HCT116 (cell line): ENCODE measurements around the gene JDP2. TPM values are rescaled to one million over a fixed set of nuclear protein-coding genes. Genes with fewer than 3 reads are reported as not detected.

Experiments used
- ATAC-seq: fragments of 200-7000 bp; cut with Tn5 transposase; 2 replicates; pipeline ENCODE4 v1.9.1; 2020; ENCODE audit warnings: mild to moderate bottlenecking, moderate library complexity
- BruUV-seq: library from RNA; stranded (reverse); fragments of 400-500 nt; replicated peaks from 2 replicates; lab custom pipeline; 2021; lab: Mats Ljungman, UMichigan
- CTCF ChIA-PET: fragments of 300-600 bp; sonication (Branson Sonifier 250); formaldehyde crosslinking; loops from one replicate; lab custom pipeline; 2021; ENCODE audit warnings: antibody characterized with exemption; lab: Charles Lee
- POLR2A ChIA-PET: fragments of 300-600, 350-600 bp; sonication (Branson Sonifier 250); formaldehyde crosslinking; loops from one replicate; lab custom pipeline; 2021; ENCODE audit warnings: antibody characterized with exemption; lab: Charles Lee
- RAD21 ChIA-PET, 2 experiments: fragments of 300-600 bp; sonication (Branson Sonifier 250); formaldehyde crosslinking; loops; one replicate each; lab custom pipeline; 2023; ENCODE audit warnings: low total read pairs in 2 of 2; ENCODE audit not compliant: uncharacterized antibody in 2 of 2, unreplicated experiment in 2 of 2, low non-redundant PET in 1 of 2; lab: Charles Lee
- DNase-seq: peaks from one replicate; pipeline ENCODE4 v3.0.0-alpha.2; 2010; ENCODE audit warnings: low read depth, low spot score
- H2AFZ ChIP-seq: fragments of 200-600 bp; shearing (Covaris generic), sonication (generic); 2 replicates; pipeline ENCODE4 v1.6.1; 2017; ENCODE audit warnings: low read depth, mixed run types, mixed read lengths, antibody characterized with exemption, low read length; ENCODE audit not compliant: poor library complexity, severe bottlenecking
- H3K27ac ChIP-seq: 2 replicates; pipeline ENCODE4 v1.5.1; 2012; ENCODE audit warnings: low read depth, low read length
- H3K27me3 ChIP-seq: fragments of 200-600 bp; sonication (generic); 2 replicates; pipeline ENCODE4 v1.6.1; 2016; ENCODE audit warnings: mixed run types, low read length, mixed read lengths; ENCODE audit not compliant: insufficient read depth
- H3K36me3 ChIP-seq, 2 experiments: fragments of 200-500 bp in 1 of 2; fragments of 200-600 bp in 1 of 2; sonication (Bioruptor generic) in 1 of 2; sonication (generic) in 1 of 2; 2 replicates each; pipeline versions ENCODE4 v1.5.1 to v1.6.1; 2014 to 2016; ENCODE audit warnings: low read length in 2 of 2, inconsistent platforms in 1 of 2, mixed read lengths in 1 of 2, mixed run types in 1 of 2; ENCODE audit not compliant: insufficient read depth in 2 of 2, control insufficient read depth in 1 of 2
- H3K4me1 ChIP-seq, 2 experiments: fragments of 200-600 bp in 1 of 2; sonication (generic) in 1 of 2; 2 replicates each; pipeline versions ENCODE4 v1.5.1 to v1.6.1; 2012 to 2017; ENCODE audit warnings: low read length in 2 of 2, inconsistent platforms in 1 of 2, mild to moderate bottlenecking in 1 of 2, mixed read lengths in 1 of 2, mixed run types in 1 of 2, moderate library complexity in 1 of 2; ENCODE audit not compliant: insufficient read depth in 2 of 2, control insufficient read depth in 1 of 2
- H3K4me2 ChIP-seq: fragments of 200-600 bp; sonication (generic); 2 replicates; pipeline ENCODE4 v1.6.1; 2017; ENCODE audit warnings: mixed run types, low read length, mixed read lengths
- H3K4me3 ChIP-seq, 2 experiments: fragments of 200-600 bp in 1 of 2; sonication (generic) in 1 of 2; replicated peaks in 1 of 2; 2 replicates each; pipeline ENCODE4 v1.5.1; 2011 to 2016; ENCODE audit warnings: low read length in 2 of 2, control low read depth in 1 of 2, low read depth in 1 of 2, mild to moderate bottlenecking in 1 of 2, mixed read lengths in 1 of 2, mixed run types in 1 of 2
- H3K79me2 ChIP-seq: fragments of 200-600 bp; sonication (generic); 2 replicates; pipeline ENCODE4 v1.6.1; 2017; ENCODE audit warnings: mild to moderate bottlenecking, mixed run types, low read length, moderate library complexity, mixed read lengths; ENCODE audit not compliant: insufficient read depth
- H3K9ac ChIP-seq: fragments of 200-600 bp; sonication (generic); 2 replicates; pipeline ENCODE4 v1.6.1; 2016; ENCODE audit warnings: low read length, mixed read lengths
- H3K9me2 ChIP-seq: fragments of 200-600 bp; sonication (generic), shearing (Covaris generic); 2 replicates; pipeline ENCODE4 v1.6.1; 2017; ENCODE audit warnings: mixed run types, mild to moderate bottlenecking, moderate library complexity; ENCODE audit not compliant: insufficient read depth
- H3K9me3 ChIP-seq, 2 experiments: fragments of 200-500 bp in 1 of 2; fragments of 200-600 bp in 1 of 2; sonication (Bioruptor generic) in 1 of 2; sonication (generic) in 1 of 2; 2 replicates each; pipeline ENCODE4 v1.6.1; 2014 to 2017; ENCODE audit warnings: low read length in 2 of 2, mixed read lengths in 2 of 2, inconsistent platforms in 1 of 2, low read depth in 1 of 2, mild to moderate bottlenecking in 1 of 2, mixed run types in 1 of 2, moderate library complexity in 1 of 2; ENCODE audit not compliant: control insufficient read depth in 1 of 2, insufficient read depth in 1 of 2
- H4K20me1 ChIP-seq: fragments of 200-600 bp; sonication (generic), shearing (Covaris generic); 2 replicates; pipeline ENCODE4 v1.6.1; 2017; ENCODE audit warnings: mixed run types, mild to moderate bottlenecking, moderate library complexity; ENCODE audit not compliant: insufficient read depth
- CTCF ChIP-seq, 3 experiments: fragments of 200-600 bp in 1 of 3; sonication (generic) in 1 of 3; IDR thresholded peaks in 2 of 3; conservative IDR thresholded peaks in 1 of 3; 2 replicates each; pipeline ENCODE4 v1.5.1; 2012 to 2017; ENCODE audit warnings: low read depth in 2 of 3, low read length in 2 of 3, antibody characterized with exemption in 1 of 3, borderline replicate concordance in 1 of 3, control low read depth in 1 of 3, mild to moderate bottlenecking in 1 of 3, mixed read lengths in 1 of 3, mixed run types in 1 of 3, moderate library complexity in 1 of 3; ENCODE audit not compliant: insufficient read depth in 1 of 3
- EGR1 ChIP-seq: IDR thresholded peaks from 2 replicates; pipeline ENCODE4 v1.6.1; 2012; ENCODE audit warnings: low read depth
- ELF1 ChIP-seq: IDR thresholded peaks from 2 replicates; pipeline ENCODE4 v1.6.1; 2012; ENCODE audit warnings: low read depth, borderline replicate concordance
- EZH2phosphoT487 ChIP-seq: fragments of 200-600 bp; IDR thresholded peaks from 2 replicates; pipeline ENCODE4 v1.6.1; 2018; ENCODE audit warnings: antibody characterized with exemption, borderline replicate concordance
- POLR2AphosphoS5 ChIP-seq: IDR thresholded peaks from 2 replicates; pipeline ENCODE4 v1.6.1; 2011; ENCODE audit warnings: mild to moderate bottlenecking, low read depth, low read length, moderate library complexity
- RAD21 ChIP-seq: IDR thresholded peaks from 2 replicates; pipeline ENCODE4 v1.6.1; 2012; ENCODE audit warnings: low read depth, mild to moderate bottlenecking
- SIN3A ChIP-seq: IDR thresholded peaks from 2 replicates; pipeline ENCODE4 v1.6.1; 2012; ENCODE audit warnings: low read depth
- SRF ChIP-seq: IDR thresholded peaks from 2 replicates; pipeline ENCODE4 v1.6.1; 2012; ENCODE audit warnings: low read depth
- TCF7L2 ChIP-seq: IDR thresholded peaks from 2 replicates; pipeline ENCODE4 v1.7.0; 2011; ENCODE audit warnings: borderline replicate concordance, inconsistent platforms; ENCODE audit not compliant: insufficient read depth, insufficient read length; ENCODE audit errors: extremely low read depth
- YY1 ChIP-seq: IDR thresholded peaks from 2 replicates; pipeline ENCODE4 v1.6.1; 2011; ENCODE audit warnings: low read length, low read depth, moderate library complexity, mild to moderate bottlenecking; ENCODE audit not compliant: insufficient replicate concordance; ENCODE audit errors: extremely low read depth
- ZFX ChIP-seq: fragments of 450-650 bp; IDR thresholded peaks from 2 replicates; pipeline ENCODE4 v1.6.1; 2017
- ZNF274 ChIP-seq: fragments of 200-500 bp; sonication (Bioruptor generic); IDR thresholded peaks from 2 replicates; pipeline ENCODE4 v1.6.1; 2014; ENCODE audit warnings: mild to moderate bottlenecking, low read depth, low read length, inconsistent platforms
- intact Hi-C: fragments of 100-400 bp; cut with micrococcal nuclease; formaldehyde crosslinking; loops from 2 replicates; pipeline ENCODE4 v1.10.0; 2022
- total RNA-seq: library from RNA; stranded (reverse); gene quantifications from one replicate; pipeline ENCODE4 v1.2.1, GENCODE V29; 2021; ENCODE audit not compliant: unreplicated experiment
- TF ChIP-seq, protein P1 (sequence below): IDR thresholded peaks from 2 replicates; pipeline ENCODE4 v1.6.1; 2012; ENCODE audit warnings: low read depth

Gene JDP2
- total RNA-seq, 1 experiment from 2014 or later = 25.4 TPM

DNA sequence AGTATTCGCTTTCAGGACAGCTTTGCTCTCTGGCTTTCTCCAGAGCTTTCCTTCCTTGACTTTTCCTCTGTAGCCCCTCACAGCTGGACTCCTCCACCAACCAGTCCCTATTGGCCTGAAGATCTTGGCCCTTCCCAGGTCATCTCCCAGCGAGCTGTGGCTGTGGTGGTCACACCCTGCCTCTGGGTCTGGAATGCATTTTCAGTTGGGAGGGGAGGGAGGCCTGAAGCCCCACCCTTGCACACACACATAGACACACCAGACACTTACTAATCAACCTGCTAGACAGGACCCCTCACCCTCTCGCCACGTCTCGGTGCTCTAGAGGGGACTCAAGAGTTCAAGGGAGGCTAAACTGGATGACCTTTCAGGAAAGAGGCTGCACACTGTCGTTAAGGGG lies 13.9 kb downstream of the JDP2 start:
- BruUV-seq = no TSS peak
- TF ChIP-seq ZFX = no peak
- TF ChIP-seq POLR2AphosphoS5 = no peak
- TF ChIP-seq SRF = no peak
- no peak for TF ChIP-seq CTCF (IDR thresholded peaks at IDR 0.05 in 2 of 3, conservative IDR thresholded peaks at IDR 0.05 in 1 of 3; ENCODE audit: borderline replicate concordance in 1 of 3, insufficient read depth in 1 of 3, low read depth in 2 of 3, low read length in 2 of 3)
- TF ChIP-seq RAD21 = no peak
- ATAC-seq (no peak), DNase-seq (no peak)
- no peaks in the 10 kb centered on the region for H3K9me2 ChIP-seq
- H3K9me3 ChIP-seq = no peaks in the 10 kb centered on the region
- no peak overlapping the region for H2AFZ ChIP-seq
- intact Hi-C loops = no loop called here
- RAD21 ChIA-PET = no interaction called here
- no peak overlapping the region for H3K4me2 ChIP-seq
- H3K27me3 ChIP-seq = no peaks in the 10 kb centered on the region
- no peaks in the 10 kb centered on the region for H4K20me1 ChIP-seq
- POLR2A ChIA-PET = no interaction called here
- no peak overlapping the region for H3K9ac ChIP-seq
- no peak overlapping the region for H3K4me3 ChIP-seq
- H3K79me2 ChIP-seq = no peaks in the 10 kb centered on the region
- no peaks in the 10 kb centered on the region for H3K36me3 ChIP-seq
- H3K4me1 ChIP-seq = peaks cover 0 to 13% of the 10 kb centered on the region in 2 experiments; a peak in 2 of 4 replicates
- CTCF ChIA-PET = interaction anchor here (1.5 kb wide), 1 partner anchor 47 kb away, joined by 3 read pairs; no protein-coding TSS in a partner anchor
- no peak overlapping the region for H3K27ac ChIP-seq

DNA sequence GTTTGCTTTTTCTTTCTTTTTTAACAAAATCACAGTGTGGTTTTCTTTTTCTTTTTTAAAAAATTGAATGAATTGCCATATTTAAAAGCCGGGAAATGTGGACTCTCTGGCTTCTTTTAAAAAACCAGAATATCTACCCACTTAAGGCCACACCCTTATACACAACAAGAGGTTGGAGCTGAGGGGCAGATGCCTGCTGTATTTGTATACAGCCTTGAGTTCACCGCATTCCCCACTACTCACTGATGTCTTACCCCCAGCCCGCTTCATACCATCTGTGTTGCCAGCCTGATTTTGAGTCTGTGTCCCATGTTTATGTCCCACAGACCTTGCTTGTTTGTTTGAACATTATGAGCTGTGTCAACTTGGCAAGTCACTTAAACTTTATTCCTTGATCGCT lies 14.3 kb downstream of the JDP2 start:
- no peaks in the 10 kb centered on the region for H4K20me1 ChIP-seq
- no peaks in the 10 kb centered on the region for H3K9me3 ChIP-seq
- H3K4me2 ChIP-seq = no peak overlapping the region
- no peaks in the 10 kb centered on the region for H3K36me3 ChIP-seq
- no peak overlapping the region for H3K4me3 ChIP-seq
- intact Hi-C loops = no loop called here
- POLR2A ChIA-PET = no interaction called here
- H2AFZ ChIP-seq = no peak overlapping the region
- no peak for ATAC-seq
- H3K9ac ChIP-seq = no peak overlapping the region
- no peaks in the 10 kb centered on the region for H3K9me2 ChIP-seq
- DNase-seq = no peak
- BruUV-seq = no TSS peak
- no peak overlapping the region for H3K27ac ChIP-seq
- RAD21 ChIA-PET = no interaction called here
- CTCF ChIA-PET = no interaction called here
- peaks cover 0 to 13% of the 10 kb centered on the region in 2 experiments; a peak in 2 of 4 replicates for H3K4me1 ChIP-seq
- no peaks in the 10 kb centered on the region for H3K79me2 ChIP-seq
- no peaks in the 10 kb centered on the region for H3K27me3 ChIP-seq
- no peak for TF ChIP-seq ELF1
- TF ChIP-seq SIN3A = no peak
- no peak for TF ChIP-seq YY1
- no peak for TF ChIP-seq EGR1
- no peak for TF ChIP-seq TCF7L2
- no peak for TF ChIP-seq ZFX
- TF ChIP-seq ZNF274 = no peak
- TF ChIP-seq RAD21 = no peak
- no peak for TF ChIP-seq EZH2phosphoT487
- TF ChIP-seq, protein P1, sequence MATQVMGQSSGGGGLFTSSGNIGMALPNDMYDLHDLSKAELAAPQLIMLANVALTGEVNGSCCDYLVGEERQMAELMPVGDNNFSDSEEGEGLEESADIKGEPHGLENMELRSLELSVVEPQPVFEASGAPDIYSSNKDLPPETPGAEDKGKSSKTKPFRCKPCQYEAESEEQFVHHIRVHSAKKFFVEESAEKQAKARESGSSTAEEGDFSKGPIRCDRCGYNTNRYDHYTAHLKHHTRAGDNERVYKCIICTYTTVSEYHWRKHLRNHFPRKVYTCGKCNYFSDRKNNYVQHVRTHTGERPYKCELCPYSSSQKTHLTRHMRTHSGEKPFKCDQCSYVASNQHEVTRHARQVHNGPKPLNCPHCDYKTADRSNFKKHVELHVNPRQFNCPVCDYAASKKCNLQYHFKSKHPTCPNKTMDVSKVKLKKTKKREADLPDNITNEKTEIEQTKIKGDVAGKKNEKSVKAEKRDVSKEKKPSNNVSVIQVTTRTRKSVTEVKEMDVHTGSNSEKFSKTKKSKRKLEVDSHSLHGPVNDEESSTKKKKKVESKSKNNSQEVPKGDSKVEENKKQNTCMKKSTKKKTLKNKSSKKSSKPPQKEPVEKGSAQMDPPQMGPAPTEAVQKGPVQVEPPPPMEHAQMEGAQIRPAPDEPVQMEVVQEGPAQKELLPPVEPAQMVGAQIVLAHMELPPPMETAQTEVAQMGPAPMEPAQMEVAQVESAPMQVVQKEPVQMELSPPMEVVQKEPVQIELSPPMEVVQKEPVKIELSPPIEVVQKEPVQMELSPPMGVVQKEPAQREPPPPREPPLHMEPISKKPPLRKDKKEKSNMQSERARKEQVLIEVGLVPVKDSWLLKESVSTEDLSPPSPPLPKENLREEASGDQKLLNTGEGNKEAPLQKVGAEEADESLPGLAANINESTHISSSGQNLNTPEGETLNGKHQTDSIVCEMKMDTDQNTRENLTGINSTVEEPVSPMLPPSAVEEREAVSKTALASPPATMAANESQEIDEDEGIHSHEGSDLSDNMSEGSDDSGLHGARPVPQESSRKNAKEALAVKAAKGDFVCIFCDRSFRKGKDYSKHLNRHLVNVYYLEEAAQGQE = no peak
